Pancreas (tissue), 10 donors: ENCODE measurements around the gene TPTE2. TPM values are rescaled to one million over a fixed set of nuclear protein-coding genes. Genes with fewer than 3 reads are reported as not detected.

Source experiments
- ATAC-seq, 4 donors: fragments of 200-7000 bp; cut with Tn5 transposase; one replicate each; pipeline versions ENCODE4 v1.8.0 to v1.9.1; 2020; ENCODE audit warnings: mild to moderate bottlenecking in 4 of 4, moderate library complexity in 4 of 4
- DNase-seq, 6 donors: peaks; one replicate each; pipeline ENCODE4 v3.0.0-alpha.2; 2020
- FAIRE-seq: peaks from 2 replicates; lab custom pipeline; 2012; peaks lifted over from hg19 to GRCh38; lab: Jason Lieb, UNC
- H3K27ac ChIP-seq, 4 donors: fragments of 200-600 bp; sonication (generic); 1 replicate in 3 of 4; 2 replicates in 1 of 4; pipeline versions ENCODE4 v1.5.0 to v1.8.0; 2020
- H3K27me3 ChIP-seq, 4 donors: fragments of 200-600 bp; one replicate each; pipeline ENCODE4 v1.8.0; 2021
- H3K36me3 ChIP-seq, 3 donors: fragments of 200-600 bp; sonication (generic) in 1 of 3; one replicate each; pipeline versions ENCODE4 v1.5.0 to v1.8.0; 2020 to 2021
- H3K4me1 ChIP-seq, 3 donors: fragments of 200-600 bp; one replicate each; pipeline ENCODE4 v1.8.0; 2021
- H3K4me3 ChIP-seq, 4 donors: fragments of 200-600 bp; sonication (generic) in 2 of 4; one replicate each; pipeline versions ENCODE4 v1.5.0 to v1.8.0; 2020 to 2021
- H3K9me3 ChIP-seq, 4 donors: fragments of 200-600 bp; one replicate each; pipeline ENCODE4 v1.8.0; 2021
- WGBS, 2 donors: extraction: QIAGEN DNeasy Blood & Tissue Kit; methylation state at CpG; one replicate each; pipeline ENCODE4 v1.1.7; 2013; 5-methylcytosine and 5-hydroxymethylcytosine counted together
- intact Hi-C, 3 donors: fragments of 100-400 bp; cut with DNase I; formaldehyde crosslinking; loops; one replicate each; pipeline versions ENCODE4 v1.11.1 to v1.14.2; 2022
- polyA plus RNA-seq, 2 donors: library from polyadenylated mRNA; stranded (reverse); fragments of 200-250 nt; gene quantifications; one replicate each; pipeline ENCODE4 v1.2.3, GENCODE V29; 2013
- total RNA-seq, 6 donors: library from RNA; stranded (reverse); fragmentation: NEBNext Ultra II Directional in 4 of 6; extraction: Animal tissue kit (Norgen Biotek cat#: 25700) in 4 of 6; gene quantifications; one replicate each; pipeline versions ENCODE4 v1.2.1 to v1.2.4, GENCODE V29; 2021 to 2023
- TF ChIP-seq, protein P1 (sequence below), 4 donors: fragments of 200-600 bp; sonication (generic) in 3 of 4; IDR thresholded peaks; one replicate each; pipeline versions ENCODE4 v1.5.0 to v1.8.0; 2021; ENCODE audit warnings: antibody characterized with exemption in 4 of 4
- donor health status: healthy with polysubstance abuse.
- donor health status: DM: no; HTN: no; CAD: no; lungs with moderate emphysema.
- donor health status: DM: no; HTN: no; CAD: no.
- donor health status: control.
- donor health status: control.
- donor health status: Bipolar disorder and iron deficiency.
- donor health status: DM: yes; HTN: yes; CAD: no.
- donor health status: DM: no; HTN: no; CAD: no.
- donor health status: DM: no; HTN: no; CAD: no.
- donor health status: DM: yes; HTN: yes; CAD: no.

The TPTE2 gene
- total and polyA plus RNA-seq, 8 donors, result not detected

- no peaks in the 10 kb centered on the region for H3K4me1 ChIP-seq
- DNase-seq (no peak), FAIRE-seq (no peak), ATAC-seq (no peak)
- intact Hi-C loops, result no loop called here
- H3K27ac ChIP-seq, result no peak overlapping the region
- H3K36me3 ChIP-seq, result no peaks in the 10 kb centered on the region
- H3K27me3 ChIP-seq, result no peaks in the 10 kb centered on the region
- TF ChIP-seq, protein P1, sequence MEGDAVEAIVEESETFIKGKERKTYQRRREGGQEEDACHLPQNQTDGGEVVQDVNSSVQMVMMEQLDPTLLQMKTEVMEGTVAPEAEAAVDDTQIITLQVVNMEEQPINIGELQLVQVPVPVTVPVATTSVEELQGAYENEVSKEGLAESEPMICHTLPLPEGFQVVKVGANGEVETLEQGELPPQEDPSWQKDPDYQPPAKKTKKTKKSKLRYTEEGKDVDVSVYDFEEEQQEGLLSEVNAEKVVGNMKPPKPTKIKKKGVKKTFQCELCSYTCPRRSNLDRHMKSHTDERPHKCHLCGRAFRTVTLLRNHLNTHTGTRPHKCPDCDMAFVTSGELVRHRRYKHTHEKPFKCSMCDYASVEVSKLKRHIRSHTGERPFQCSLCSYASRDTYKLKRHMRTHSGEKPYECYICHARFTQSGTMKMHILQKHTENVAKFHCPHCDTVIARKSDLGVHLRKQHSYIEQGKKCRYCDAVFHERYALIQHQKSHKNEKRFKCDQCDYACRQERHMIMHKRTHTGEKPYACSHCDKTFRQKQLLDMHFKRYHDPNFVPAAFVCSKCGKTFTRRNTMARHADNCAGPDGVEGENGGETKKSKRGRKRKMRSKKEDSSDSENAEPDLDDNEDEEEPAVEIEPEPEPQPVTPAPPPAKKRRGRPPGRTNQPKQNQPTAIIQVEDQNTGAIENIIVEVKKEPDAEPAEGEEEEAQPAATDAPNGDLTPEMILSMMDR (IDR thresholded peaks at IDR 0.05), result no peak
- WGBS, 2 donors, result 54 to 76% methylated on average over 30 of the region's 30 CpGs
- no peaks in the 10 kb centered on the region for H3K9me3 ChIP-seq
- no peak overlapping the region for H3K4me3 ChIP-seq
Observed at GRCh38 chr13:19382111-19382510, 179.2 kb downstream of the TPTE2 start.

Other genes starting within 250 kb of the TPTE2 start
- 10 to 100 TPM; 12.4 to 22.1 (median 14.8) TPM for gene MPHOSPH8, start 72.1 kb upstream of the TPTE2 start, total RNA-seq
- 10 to 100 TPM; 24.8 to 26.3 TPM for gene MPHOSPH8, start 72.1 kb upstream of the TPTE2 start, polyA plus RNA-seq
- 10 to 100 TPM; 14.2 to 21.6 (median 16.9) TPM for gene PSPC1, start 221.4 kb upstream of the TPTE2 start, total RNA-seq
- gene PSPC1, start 221.4 kb upstream of the TPTE2 start, polyA plus RNA-seq, result 10 to 100 TPM; 17.4 to 22.7 TPM